Uterus (tissue), 2 donors: Measurements from ENCODE around the gene PRSS57.

Experiments used
- POLR2A ChIP-seq, 2 donors: fragments of 450-650 bp; IDR thresholded peaks; one replicate each; pipeline ENCODE4 v1.6.1; 2016; ENCODE audit warnings: antibody characterized with exemption in 2 of 2, mild to moderate bottlenecking in 1 of 2, moderate library complexity in 1 of 2
- TF ChIP-seq, protein P1 (sequence below), 4 experiments: fragments of 200-600 bp in 2 of 4; fragments of 450-650 bp in 2 of 4; sonication (generic) in 2 of 4; IDR thresholded peaks; one replicate each; pipeline ENCODE4 v1.5.1; 2016 to 2019; ENCODE audit warnings: antibody characterized with exemption in 4 of 4, mild to moderate bottlenecking in 2 of 4, moderate library complexity in 1 of 4

DNA sequence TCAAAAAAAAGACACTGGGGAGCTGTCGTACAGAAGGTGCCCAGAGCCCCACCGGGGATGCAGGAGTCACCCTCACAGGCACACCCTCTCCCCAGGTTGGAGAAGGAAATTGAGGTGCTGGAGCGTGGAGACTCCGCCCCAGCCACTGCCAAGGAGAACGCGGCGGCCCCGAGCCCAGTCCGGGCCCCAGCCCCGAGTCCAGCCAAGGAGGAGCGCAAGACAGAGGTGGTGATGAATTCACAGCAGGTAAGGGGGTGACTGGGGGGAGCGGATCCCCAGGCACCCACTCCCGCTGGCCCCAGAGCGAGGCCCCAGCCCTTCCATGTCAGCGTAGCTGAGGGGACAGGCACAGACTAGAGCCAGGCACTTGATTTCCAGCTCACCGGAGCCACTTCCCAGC is 35.7 kb upstream of the PRSS57 start:
- TF ChIP-seq POLR2A (IDR thresholded peaks at IDR 0.05): no peak
- TF ChIP-seq, protein P1, sequence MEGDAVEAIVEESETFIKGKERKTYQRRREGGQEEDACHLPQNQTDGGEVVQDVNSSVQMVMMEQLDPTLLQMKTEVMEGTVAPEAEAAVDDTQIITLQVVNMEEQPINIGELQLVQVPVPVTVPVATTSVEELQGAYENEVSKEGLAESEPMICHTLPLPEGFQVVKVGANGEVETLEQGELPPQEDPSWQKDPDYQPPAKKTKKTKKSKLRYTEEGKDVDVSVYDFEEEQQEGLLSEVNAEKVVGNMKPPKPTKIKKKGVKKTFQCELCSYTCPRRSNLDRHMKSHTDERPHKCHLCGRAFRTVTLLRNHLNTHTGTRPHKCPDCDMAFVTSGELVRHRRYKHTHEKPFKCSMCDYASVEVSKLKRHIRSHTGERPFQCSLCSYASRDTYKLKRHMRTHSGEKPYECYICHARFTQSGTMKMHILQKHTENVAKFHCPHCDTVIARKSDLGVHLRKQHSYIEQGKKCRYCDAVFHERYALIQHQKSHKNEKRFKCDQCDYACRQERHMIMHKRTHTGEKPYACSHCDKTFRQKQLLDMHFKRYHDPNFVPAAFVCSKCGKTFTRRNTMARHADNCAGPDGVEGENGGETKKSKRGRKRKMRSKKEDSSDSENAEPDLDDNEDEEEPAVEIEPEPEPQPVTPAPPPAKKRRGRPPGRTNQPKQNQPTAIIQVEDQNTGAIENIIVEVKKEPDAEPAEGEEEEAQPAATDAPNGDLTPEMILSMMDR (IDR thresholded peaks at IDR 0.05): no peak
